ENCODE results near the gene PSG3.
"Not testable (repeated sequence)": the region's sequence is repeated elsewhere in the genome, so short reads cannot be mapped to it uniquely, and the experiment has no call there.

Gene PSG3

GRCh38 chr19:42760954-42761923 is 21.0 kb upstream of the PSG3 start:
- not testable (repeated sequence) for H3K4me2 ChIP-seq (ENCODE audit: low read depth, low read length, poor library complexity, severe bottlenecking); H3K36me3 ChIP-seq (ENCODE audit: low read length); H3K9me3 ChIP-seq (ENCODE audit: insufficient read depth, low read length); H3K79me2 ChIP-seq (ENCODE audit: insufficient read depth, low read length); H4K20me1 ChIP-seq (ENCODE audit: low read depth, low read length); H3K4me3 ChIP-seq (ENCODE audit: insufficient read depth, low read length, poor library complexity, severe bottlenecking); H3K27ac ChIP-seq (ENCODE audit: low read depth, low read length); H3K9ac ChIP-seq (ENCODE audit: low read length); H3F3A ChIP-seq (ENCODE audit: insufficient read depth); H3K9me2 ChIP-seq (replicated peaks; ENCODE audit: insufficient read depth, low read length); H3K27me3 ChIP-seq (ENCODE audit: low read length); H2AFZ ChIP-seq (ENCODE audit: low read depth, low read length, severe bottlenecking)

GRCh38 chr19:42758667-42759066 is 18.4 kb upstream of the PSG3 start:
- H3K4me3 ChIP-seq (ENCODE audit: insufficient read depth, low read length, poor library complexity, severe bottlenecking); H3K9me3 ChIP-seq (ENCODE audit: insufficient read depth, low read length); H3K27me3 ChIP-seq (ENCODE audit: low read length): not testable (repeated sequence)

GRCh38 chr19:42752246-42752645 is 12.0 kb upstream of the PSG3 start:
- H3K27me3 ChIP-seq (ENCODE audit: low read length); H3K79me2 ChIP-seq (ENCODE audit: insufficient read depth, low read length); H2AFZ ChIP-seq (ENCODE audit: low read depth, low read length, severe bottlenecking); H3K9me2 ChIP-seq (replicated peaks; ENCODE audit: insufficient read depth, low read length); H3K4me3 ChIP-seq (ENCODE audit: insufficient read depth, low read length, poor library complexity, severe bottlenecking); H4K20me1 ChIP-seq (ENCODE audit: low read depth, low read length); H3K9ac ChIP-seq (ENCODE audit: low read length); H3K27ac ChIP-seq (ENCODE audit: low read depth, low read length); H3K36me3 ChIP-seq (ENCODE audit: low read length); H3F3A ChIP-seq (ENCODE audit: insufficient read depth); H3K4me2 ChIP-seq (ENCODE audit: low read depth, low read length, poor library complexity, severe bottlenecking); H3K9me3 ChIP-seq (ENCODE audit: insufficient read depth, low read length): not testable (repeated sequence)

More at GRCh38 chr19:42758667-42759066, 18.4 kb upstream of the PSG3 start:
- H3K4me2 ChIP-seq (ENCODE audit: low read depth, low read length, poor library complexity, severe bottlenecking); H2AFZ ChIP-seq (ENCODE audit: low read depth, low read length, severe bottlenecking); H3K9ac ChIP-seq (ENCODE audit: low read length); H3K79me2 ChIP-seq (ENCODE audit: insufficient read depth, low read length); H3F3A ChIP-seq (ENCODE audit: insufficient read depth); H3K27ac ChIP-seq (ENCODE audit: low read depth, low read length); H3K36me3 ChIP-seq (ENCODE audit: low read length); H3K9me2 ChIP-seq (replicated peaks; ENCODE audit: insufficient read depth, low read length); H4K20me1 ChIP-seq (ENCODE audit: low read depth, low read length): not testable (repeated sequence)

GRCh38 chr19:42741726-42742607 is 1.7 kb upstream of the PSG3 start:
- H4K20me1 ChIP-seq (ENCODE audit: low read depth, low read length); H3K9me3 ChIP-seq (ENCODE audit: insufficient read depth, low read length); H3K79me2 ChIP-seq (ENCODE audit: insufficient read depth, low read length); H3K36me3 ChIP-seq (ENCODE audit: low read length); H3K9me2 ChIP-seq (replicated peaks; ENCODE audit: insufficient read depth, low read length); H3K27ac ChIP-seq (ENCODE audit: low read depth, low read length); H3K4me2 ChIP-seq (ENCODE audit: low read depth, low read length, poor library complexity, severe bottlenecking); H3K9ac ChIP-seq (ENCODE audit: low read length); H3K4me3 ChIP-seq (ENCODE audit: insufficient read depth, low read length, poor library complexity, severe bottlenecking); H3F3A ChIP-seq (ENCODE audit: insufficient read depth); H2AFZ ChIP-seq (ENCODE audit: low read depth, low read length, severe bottlenecking); H3K27me3 ChIP-seq (ENCODE audit: low read length): not testable (repeated sequence)
- TF ChIP-seq CTCF (IDR thresholded peaks at IDR 0.05; ENCODE audit: insufficient read depth, low read length, poor library complexity, severe bottlenecking) = peak; percentile 15

- H3K27me3 ChIP-seq (ENCODE audit: low read length); H3K9ac ChIP-seq (ENCODE audit: low read length); H3K36me3 ChIP-seq (ENCODE audit: low read length); H3K4me2 ChIP-seq (ENCODE audit: low read depth, low read length, poor library complexity, severe bottlenecking); H3K9me3 ChIP-seq (ENCODE audit: insufficient read depth, low read length); H2AFZ ChIP-seq (ENCODE audit: low read depth, low read length, severe bottlenecking); H4K20me1 ChIP-seq (ENCODE audit: low read depth, low read length); H3K79me2 ChIP-seq (ENCODE audit: insufficient read depth, low read length); H3K4me3 ChIP-seq (ENCODE audit: insufficient read depth, low read length, poor library complexity, severe bottlenecking); H3F3A ChIP-seq (ENCODE audit: insufficient read depth); H3K27ac ChIP-seq (ENCODE audit: low read depth, low read length); H3K9me2 ChIP-seq (replicated peaks; ENCODE audit: insufficient read depth, low read length): not testable (repeated sequence)
Measured at GRCh38 chr19:42737581-42738011, 2.7 kb downstream of the PSG3 start.

- not testable (repeated sequence) for H3K27ac ChIP-seq (ENCODE audit: low read depth, low read length); H3K36me3 ChIP-seq (ENCODE audit: low read length); H3K4me2 ChIP-seq (ENCODE audit: low read depth, low read length, poor library complexity, severe bottlenecking); H3K9ac ChIP-seq (ENCODE audit: low read length); H3K9me3 ChIP-seq (ENCODE audit: insufficient read depth, low read length); H3K4me3 ChIP-seq (ENCODE audit: insufficient read depth, low read length, poor library complexity, severe bottlenecking); H3F3A ChIP-seq (ENCODE audit: insufficient read depth); H3K79me2 ChIP-seq (ENCODE audit: insufficient read depth, low read length); H3K27me3 ChIP-seq (ENCODE audit: low read length); H2AFZ ChIP-seq (ENCODE audit: low read depth, low read length, severe bottlenecking); H3K9me2 ChIP-seq (replicated peaks; ENCODE audit: insufficient read depth, low read length); H4K20me1 ChIP-seq (ENCODE audit: low read depth, low read length)
Measured at GRCh38 chr19:42728341-42728740, 11.9 kb downstream of the PSG3 start.

GRCh38 chr19:42714000-42714399 is 26.3 kb downstream of the PSG3 start:
- H3K36me3 ChIP-seq (ENCODE audit: low read length); H3K4me2 ChIP-seq (ENCODE audit: low read depth, low read length, poor library complexity, severe bottlenecking); H3F3A ChIP-seq (ENCODE audit: insufficient read depth); H3K27ac ChIP-seq (ENCODE audit: low read depth, low read length); H3K9me3 ChIP-seq (ENCODE audit: insufficient read depth, low read length); H4K20me1 ChIP-seq (ENCODE audit: low read depth, low read length); H3K79me2 ChIP-seq (ENCODE audit: insufficient read depth, low read length); H3K9ac ChIP-seq (ENCODE audit: low read length); H3K9me2 ChIP-seq (replicated peaks; ENCODE audit: insufficient read depth, low read length); H2AFZ ChIP-seq (ENCODE audit: low read depth, low read length, severe bottlenecking); H3K4me3 ChIP-seq (ENCODE audit: insufficient read depth, low read length, poor library complexity, severe bottlenecking); H3K27me3 ChIP-seq (ENCODE audit: low read length): not testable (repeated sequence)
